ENCODE data around the gene TBC1D1. TPM values are rescaled to one million over a fixed set of nuclear protein-coding genes. Genes with fewer than 3 reads are reported as not detected.

The TBC1D1 gene
- total and polyA plus RNA-seq, 2 donors (not counting 3 experiments of a cell fraction or from before 2014, with no cell fraction given), result 63.5 to 116 TPM

DNA sequence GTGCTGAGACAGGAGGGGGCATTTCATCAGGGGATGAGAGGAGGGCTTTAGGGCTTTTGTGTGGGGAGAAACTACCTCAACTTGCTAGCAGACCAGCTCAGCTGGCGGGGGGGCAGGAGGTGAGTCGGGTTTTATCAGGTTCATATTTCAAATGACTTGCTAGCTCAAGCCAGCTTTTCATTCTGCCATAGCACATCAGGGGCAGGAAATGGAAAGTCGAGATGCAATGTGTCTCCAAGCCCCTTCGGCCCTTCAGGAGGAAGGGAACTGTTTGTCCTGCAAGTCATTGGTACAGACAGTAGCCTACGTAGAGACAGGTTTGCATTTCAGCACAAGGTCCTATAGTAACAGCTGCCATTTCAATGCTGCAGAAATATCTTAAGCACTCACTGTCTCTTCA, 263.4 kb downstream of the TBC1D1 start:
- dilution Hi-C loops (cut with MboI; ENCODE audit: extremely low pct_ligation_motif_present, low sequenced_read_pairs) (loop anchor here (25.0 kb wide), 1 partner anchor 508 kb away; the partner anchor contains the start of gene KLF3), intact Hi-C loops (cut with micrococcal nuclease) (no loop called here)
- ChIA-PET CTCF (interaction anchor here (0.6 to 2.2 kb wide), 2 partner anchors 25 to 501 kb away, joined by 3 to 7 read pairs; no protein-coding TSS in a partner anchor), POLR2A (no interaction called here)
- H3K4me1 ChIP-seq (ENCODE audit: control insufficient read depth, extremely low read depth, insufficient read depth, low read length), result no peaks in the 10 kb centered on the region
- no peak overlapping the region for H2AFZ ChIP-seq (ENCODE audit: low read depth, low read length)
- no peak overlapping the region for H3K4me3 ChIP-seq (replicated peaks in 1 of 3; ENCODE audit: insufficient read depth in 1 of 3, low read depth in 1 of 3, low read length in 3 of 3)
- no peak for DNase-seq (ENCODE audit: low read depth, low spot score)
- H3K4me2 ChIP-seq (ENCODE audit: insufficient read depth, low read length), result no peak overlapping the region
- no peaks in the 10 kb centered on the region for H3K9me3 ChIP-seq (replicated peaks; ENCODE audit: control insufficient read depth, insufficient read depth, low read length)
- H3K36me3 ChIP-seq (ENCODE audit: control insufficient read depth in 2 of 2, extremely low read depth in 1 of 2, insufficient read depth in 2 of 2, low read length in 2 of 2), result no peaks in the 10 kb centered on the region
- no peak overlapping the region for H3K9ac ChIP-seq (replicated peaks; ENCODE audit: extremely low read depth, insufficient read depth, low read length)
- no peaks in the 10 kb centered on the region for H3K79me2 ChIP-seq (ENCODE audit: control insufficient read depth, insufficient read depth, low read length)
- no peaks in the 10 kb centered on the region for H4K20me1 ChIP-seq (replicated peaks; ENCODE audit: control insufficient read depth, extremely low read depth, insufficient read depth, low read length)
- no peaks in the 10 kb centered on the region for H3K9me1 ChIP-seq (replicated peaks; ENCODE audit: control insufficient read depth, extremely low read depth, insufficient read depth, low read length)
- peaks cover 0 to 9% of the 10 kb centered on the region in 2 experiments for H3K27me3 ChIP-seq (ENCODE audit: control insufficient read depth in 2 of 2, insufficient read depth in 2 of 2, low read length in 2 of 2)
- BruUV-seq (replicated peaks), result no TSS peak
- H3K27ac ChIP-seq (ENCODE audit: insufficient read depth, low read depth, low read length), result no peak overlapping the region
- TF ChIP-seq MYC (IDR thresholded peaks at IDR 0.05; ENCODE audit: low read depth, low read length), result no peak
- TF ChIP-seq CTCF (IDR thresholded peaks at IDR 0.05; ENCODE audit: extremely low read depth in 1 of 2, insufficient read depth in 1 of 2, low read depth in 1 of 2, low read length in 2 of 2), result no peak
- no peak for TF ChIP-seq JUN (IDR thresholded peaks at IDR 0.05; ENCODE audit: borderline replicate concordance, insufficient read depth, insufficient read length, low read depth)
- FAIRE-seq, result no peak

Data from endothelial cell of umbilical vein (primary cell).